WTC11 (cell line): Measurements from ENCODE around the gene MXD3. TPM values are rescaled to one million over a fixed set of nuclear protein-coding genes. Genes with fewer than 3 reads are reported as not detected.

Experiments used
- ATF1 ChIP-seq: sonication (generic); formaldehyde crosslinking; IDR thresholded peaks from 2 replicates; pipeline ENCODE4 v1.8.1; 2023; ENCODE audit warnings: mild to moderate bottlenecking, moderate library complexity, missing genetic modification reagents
- CBFB ChIP-seq: sonication (generic); formaldehyde crosslinking; IDR thresholded peaks from 2 replicates; pipeline ENCODE4 v1.8.1; 2022; ENCODE audit warnings: mild to moderate bottlenecking, low read depth, missing genetic modification reagents
- ETV6 ChIP-seq: sonication (generic); formaldehyde crosslinking; IDR thresholded peaks from 2 replicates; pipeline ENCODE4 v1.8.1; 2022; ENCODE audit warnings: mild to moderate bottlenecking, missing genetic modification reagents
- GTF2I ChIP-seq: fragments of 250-450 bp; sonication (Bioruptor Pico); conservative IDR thresholded peaks from 2 replicates; pipeline ENCODE4 v1.4.0; 2021; ENCODE audit warnings: mild to moderate bottlenecking
- HMGA2 ChIP-seq: fragments of 250-450 bp; sonication (Bioruptor Pico); IDR thresholded peaks from 2 replicates; pipeline ENCODE4 v1.4.0; 2021; ENCODE audit warnings: mild to moderate bottlenecking, moderate library complexity
- JAZF1 ChIP-seq: fragments of 250-450 bp; sonication (Bioruptor Pico); IDR thresholded peaks from 2 replicates; pipeline ENCODE4 v1.9.0; 2021; ENCODE audit warnings: moderate library complexity, mild to moderate bottlenecking, inconsistent platforms
- NR1H2 ChIP-seq: sonication (generic); formaldehyde crosslinking; IDR thresholded peaks from 2 replicates; pipeline ENCODE4 v1.9.0; 2021; ENCODE audit warnings: mild to moderate bottlenecking, moderate library complexity, missing genetic modification reagents
- NR2C2 ChIP-seq: sonication (generic); formaldehyde crosslinking; IDR thresholded peaks from 2 replicates; pipeline ENCODE4 v1.8.0; 2022; ENCODE audit warnings: mild to moderate bottlenecking, missing genetic modification reagents
- RELA ChIP-seq: sonication (generic); formaldehyde crosslinking; IDR thresholded peaks from 2 replicates; pipeline ENCODE4 v1.8.1; 2022; ENCODE audit warnings: missing genetic modification reagents, mild to moderate bottlenecking, borderline replicate concordance
- ZNF232 ChIP-seq: sonication (generic); formaldehyde crosslinking; IDR thresholded peaks from 2 replicates; pipeline ENCODE4 v1.8.0; 2022; ENCODE audit warnings: mild to moderate bottlenecking, missing genetic modification reagents
- total RNA-seq: library from RNA; stranded (reverse); gene quantifications from 3 replicates; pipeline ENCODE4 v1.2.3, GENCODE V29; 2021
- TF ChIP-seq, protein P1 (sequence below): sonication (generic); formaldehyde crosslinking; conservative IDR thresholded peaks from 2 replicates; pipeline ENCODE4 v1.8.1; 2023; ENCODE audit warnings: mild to moderate bottlenecking, low read depth, missing genetic modification reagents, moderate library complexity
- TF ChIP-seq, protein P2 (sequence below): sonication (generic); formaldehyde crosslinking; IDR thresholded peaks from 2 replicates; pipeline ENCODE4 v1.8.1; 2023; ENCODE audit warnings: mild to moderate bottlenecking, missing genetic modification reagents, moderate library complexity
- TF ChIP-seq, protein P3 (sequence below): sonication (generic); formaldehyde crosslinking; IDR thresholded peaks from 2 replicates; pipeline ENCODE4 v1.8.1; 2023; ENCODE audit warnings: mild to moderate bottlenecking, missing genetic modification reagents
- TF ChIP-seq, protein P4 (sequence below): sonication (generic); formaldehyde crosslinking; IDR thresholded peaks from 2 replicates; pipeline ENCODE4 v1.8.0; 2022; ENCODE audit warnings: mild to moderate bottlenecking, missing genetic modification reagents
- TF ChIP-seq, protein P5 (sequence below): sonication (generic); formaldehyde crosslinking; IDR thresholded peaks from 2 replicates; pipeline ENCODE4 v1.8.1; 2022; ENCODE audit warnings: mild to moderate bottlenecking, moderate library complexity, missing genetic modification reagents
- TF ChIP-seq, protein P6 (sequence below): sonication (generic); formaldehyde crosslinking; IDR thresholded peaks from 2 replicates; pipeline ENCODE4 v1.8.1; 2023; ENCODE audit warnings: mild to moderate bottlenecking, missing genetic modification reagents, moderate library complexity

The MXD3 gene
- total RNA-seq, 1 experiment from 2014 or later, result 25.7 TPM

DNA sequence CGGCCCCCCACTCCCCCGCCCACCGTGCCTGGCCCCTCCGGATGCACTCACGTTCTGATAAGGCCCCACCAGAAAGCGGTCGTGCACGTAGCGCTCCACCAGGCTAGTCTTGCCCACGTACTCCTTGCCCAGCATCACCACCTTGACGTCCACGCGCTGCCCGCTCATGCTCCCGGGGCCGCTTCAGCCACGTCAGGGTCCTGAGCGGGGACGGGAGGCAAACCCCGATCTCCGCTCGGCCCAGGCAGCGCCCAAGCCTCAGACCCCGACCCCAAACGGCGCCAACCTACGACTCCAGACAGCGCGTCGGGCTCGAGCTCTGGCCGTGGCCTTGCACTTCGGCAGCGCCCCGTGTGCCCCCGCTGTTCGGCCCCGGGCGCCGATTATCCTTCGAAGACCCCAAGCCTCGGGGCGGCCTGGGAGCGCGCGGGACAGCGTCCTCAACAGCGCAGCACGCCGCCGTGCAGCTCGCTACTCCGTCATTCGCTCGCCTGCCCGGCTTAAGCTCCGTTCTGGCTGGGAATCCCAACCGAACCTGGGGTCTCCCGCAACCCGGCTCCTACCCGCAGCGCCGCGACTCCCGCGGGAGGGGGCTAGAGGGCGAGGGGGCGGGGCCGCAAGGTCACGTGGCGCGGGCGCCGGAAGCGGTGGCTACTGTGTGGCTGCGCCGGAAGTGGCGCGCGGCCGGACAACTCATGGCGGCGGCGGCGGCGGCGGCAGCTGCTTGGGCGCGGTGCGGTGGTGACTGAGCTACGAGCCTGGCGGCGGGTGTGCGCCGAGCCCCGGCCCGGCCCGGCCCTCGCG, 8.4 kb downstream of the MXD3 start, which contains the start of the genes PRELID1 and RAB24 (continued):
- TF ChIP-seq, protein P1, sequence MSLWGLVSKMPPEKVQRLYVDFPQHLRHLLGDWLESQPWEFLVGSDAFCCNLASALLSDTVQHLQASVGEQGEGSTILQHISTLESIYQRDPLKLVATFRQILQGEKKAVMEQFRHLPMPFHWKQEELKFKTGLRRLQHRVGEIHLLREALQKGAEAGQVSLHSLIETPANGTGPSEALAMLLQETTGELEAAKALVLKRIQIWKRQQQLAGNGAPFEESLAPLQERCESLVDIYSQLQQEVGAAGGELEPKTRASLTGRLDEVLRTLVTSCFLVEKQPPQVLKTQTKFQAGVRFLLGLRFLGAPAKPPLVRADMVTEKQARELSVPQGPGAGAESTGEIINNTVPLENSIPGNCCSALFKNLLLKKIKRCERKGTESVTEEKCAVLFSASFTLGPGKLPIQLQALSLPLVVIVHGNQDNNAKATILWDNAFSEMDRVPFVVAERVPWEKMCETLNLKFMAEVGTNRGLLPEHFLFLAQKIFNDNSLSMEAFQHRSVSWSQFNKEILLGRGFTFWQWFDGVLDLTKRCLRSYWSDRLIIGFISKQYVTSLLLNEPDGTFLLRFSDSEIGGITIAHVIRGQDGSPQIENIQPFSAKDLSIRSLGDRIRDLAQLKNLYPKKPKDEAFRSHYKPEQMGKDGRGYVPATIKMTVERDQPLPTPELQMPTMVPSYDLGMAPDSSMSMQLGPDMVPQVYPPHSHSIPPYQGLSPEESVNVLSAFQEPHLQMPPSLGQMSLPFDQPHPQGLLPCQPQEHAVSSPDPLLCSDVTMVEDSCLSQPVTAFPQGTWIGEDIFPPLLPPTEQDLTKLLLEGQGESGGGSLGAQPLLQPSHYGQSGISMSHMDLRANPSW (CRISPR knock-in tag), result no peak
- no peak for TF ChIP-seq HMGA2 (CRISPR knock-in tag)
- TF ChIP-seq, protein P2, sequence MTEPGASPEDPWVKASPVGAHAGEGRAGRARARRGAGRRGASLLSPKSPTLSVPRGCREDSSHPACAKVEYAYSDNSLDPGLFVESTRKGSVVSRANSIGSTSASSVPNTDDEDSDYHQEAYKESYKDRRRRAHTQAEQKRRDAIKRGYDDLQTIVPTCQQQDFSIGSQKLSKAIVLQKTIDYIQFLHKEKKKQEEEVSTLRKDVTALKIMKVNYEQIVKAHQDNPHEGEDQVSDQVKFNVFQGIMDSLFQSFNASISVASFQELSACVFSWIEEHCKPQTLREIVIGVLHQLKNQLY (CRISPR knock-in tag), result 0 out of 2 replicates have a peak, but pooled peaks have one; percentile 82
- TF ChIP-seq ETV6 (CRISPR knock-in tag), result peak; percentile 27
- TF ChIP-seq ZNF232 (CRISPR knock-in tag), result no peak
- no peak for TF ChIP-seq ATF1 (CRISPR knock-in tag)
- TF ChIP-seq, protein P3, sequence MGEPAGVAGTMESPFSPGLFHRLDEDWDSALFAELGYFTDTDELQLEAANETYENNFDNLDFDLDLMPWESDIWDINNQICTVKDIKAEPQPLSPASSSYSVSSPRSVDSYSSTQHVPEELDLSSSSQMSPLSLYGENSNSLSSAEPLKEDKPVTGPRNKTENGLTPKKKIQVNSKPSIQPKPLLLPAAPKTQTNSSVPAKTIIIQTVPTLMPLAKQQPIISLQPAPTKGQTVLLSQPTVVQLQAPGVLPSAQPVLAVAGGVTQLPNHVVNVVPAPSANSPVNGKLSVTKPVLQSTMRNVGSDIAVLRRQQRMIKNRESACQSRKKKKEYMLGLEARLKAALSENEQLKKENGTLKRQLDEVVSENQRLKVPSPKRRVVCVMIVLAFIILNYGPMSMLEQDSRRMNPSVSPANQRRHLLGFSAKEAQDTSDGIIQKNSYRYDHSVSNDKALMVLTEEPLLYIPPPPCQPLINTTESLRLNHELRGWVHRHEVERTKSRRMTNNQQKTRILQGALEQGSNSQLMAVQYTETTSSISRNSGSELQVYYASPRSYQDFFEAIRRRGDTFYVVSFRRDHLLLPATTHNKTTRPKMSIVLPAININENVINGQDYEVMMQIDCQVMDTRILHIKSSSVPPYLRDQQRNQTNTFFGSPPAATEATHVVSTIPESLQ (CRISPR knock-in tag), result no peak
- TF ChIP-seq NR2C2, result no peak
- TF ChIP-seq, protein P4, sequence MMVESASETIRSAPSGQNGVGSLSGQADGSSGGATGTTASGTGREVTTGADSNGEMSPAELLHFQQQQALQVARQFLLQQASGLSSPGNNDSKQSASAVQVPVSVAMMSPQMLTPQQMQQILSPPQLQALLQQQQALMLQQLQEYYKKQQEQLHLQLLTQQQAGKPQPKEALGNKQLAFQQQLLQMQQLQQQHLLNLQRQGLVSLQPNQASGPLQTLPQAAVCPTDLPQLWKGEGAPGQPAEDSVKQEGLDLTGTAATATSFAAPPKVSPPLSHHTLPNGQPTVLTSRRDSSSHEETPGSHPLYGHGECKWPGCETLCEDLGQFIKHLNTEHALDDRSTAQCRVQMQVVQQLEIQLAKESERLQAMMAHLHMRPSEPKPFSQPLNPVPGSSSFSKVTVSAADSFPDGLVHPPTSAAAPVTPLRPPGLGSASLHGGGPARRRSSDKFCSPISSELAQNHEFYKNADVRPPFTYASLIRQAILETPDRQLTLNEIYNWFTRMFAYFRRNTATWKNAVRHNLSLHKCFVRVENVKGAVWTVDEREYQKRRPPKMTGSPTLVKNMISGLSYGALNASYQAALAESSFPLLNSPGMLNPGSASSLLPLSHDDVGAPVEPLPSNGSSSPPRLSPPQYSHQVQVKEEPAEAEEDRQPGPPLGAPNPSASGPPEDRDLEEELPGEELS (CRISPR knock-in tag), result no peak
- no peak; the same call in 1 of the 2 replicates for TF ChIP-seq RELA (CRISPR knock-in tag)
- TF ChIP-seq, protein P5, sequence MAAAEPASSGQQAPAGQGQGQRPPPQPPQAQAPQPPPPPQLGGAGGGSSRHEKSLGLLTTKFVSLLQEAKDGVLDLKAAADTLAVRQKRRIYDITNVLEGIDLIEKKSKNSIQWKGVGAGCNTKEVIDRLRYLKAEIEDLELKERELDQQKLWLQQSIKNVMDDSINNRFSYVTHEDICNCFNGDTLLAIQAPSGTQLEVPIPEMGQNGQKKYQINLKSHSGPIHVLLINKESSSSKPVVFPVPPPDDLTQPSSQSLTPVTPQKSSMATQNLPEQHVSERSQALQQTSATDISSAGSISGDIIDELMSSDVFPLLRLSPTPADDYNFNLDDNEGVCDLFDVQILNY, result peak; percentile 82
- TF ChIP-seq, protein P6, sequence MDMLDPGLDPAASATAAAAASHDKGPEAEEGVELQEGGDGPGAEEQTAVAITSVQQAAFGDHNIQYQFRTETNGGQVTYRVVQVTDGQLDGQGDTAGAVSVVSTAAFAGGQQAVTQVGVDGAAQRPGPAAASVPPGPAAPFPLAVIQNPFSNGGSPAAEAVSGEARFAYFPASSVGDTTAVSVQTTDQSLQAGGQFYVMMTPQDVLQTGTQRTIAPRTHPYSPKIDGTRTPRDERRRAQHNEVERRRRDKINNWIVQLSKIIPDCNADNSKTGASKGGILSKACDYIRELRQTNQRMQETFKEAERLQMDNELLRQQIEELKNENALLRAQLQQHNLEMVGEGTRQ (CRISPR knock-in tag), result peak; percentile 100
- TF ChIP-seq GTF2I (CRISPR knock-in tag), result no peak
- no peak for TF ChIP-seq NR1H2
- TF ChIP-seq JAZF1 (CRISPR knock-in tag), result no peak
- TF ChIP-seq CBFB (CRISPR knock-in tag), result no peak
